ENCODE results near the gene UBE3D. TPM values are rescaled to one million over a fixed set of nuclear protein-coding genes. Genes with fewer than 3 reads are reported as not detected.
A peak's percentile ranks its signal among the peaks of the same experiment; 100 is the strongest.

The UBE3D gene
- total RNA-seq, 1 experiment from 2014 or later: 38.0 TPM

GRCh38 chr6:82980086-82980485 is 85.6 kb downstream of the UBE3D start:
- peak; percentile 72 for DNase-seq (ENCODE audit: low spot score)
- ChIA-PET POLR2A (ENCODE audit: low non-redundant PET) (no interaction called here), CTCF (no interaction called here)
- H3K4me1 ChIP-seq (ENCODE audit: insufficient read depth, low read length, poor library complexity, severe bottlenecking): peaks cover 11% of the 10 kb centered on the region
- TF ChIP-seq EZH2 (IDR thresholded peaks at IDR 0.05; ENCODE audit: borderline replicate concordance, low read depth, low read length, poor library complexity, severe bottlenecking) (no peak), CTCF (conservative IDR thresholded peaks at IDR 0.05; ENCODE audit: low read depth, low read length) (no peak)
- intact Hi-C loops (cut with micrococcal nuclease; ENCODE audit: unreplicated experiment): no loop called here
- H3K4me3 ChIP-seq (ENCODE audit: low read depth, low read length, poor library complexity, severe bottlenecking): no peak overlapping the region
- no TSS peak for BruUV-seq (replicated peaks)
- no peaks in the 10 kb centered on the region for H3K9me3 ChIP-seq (ENCODE audit: low read depth, low read length, poor library complexity, severe bottlenecking)
- no peaks in the 10 kb centered on the region for H3K36me3 ChIP-seq (ENCODE audit: insufficient read depth, low read length, poor library complexity, severe bottlenecking)
- H3K27ac ChIP-seq (ENCODE audit: low read depth, low read length, poor library complexity, severe bottlenecking): peak overlapping the region; percentile 28
- no peaks in the 10 kb centered on the region for H3K27me3 ChIP-seq (replicated peaks; ENCODE audit: insufficient read depth, low read depth, low read length, poor library complexity)

GRCh38 chr6:82979657-82980056 is 86.0 kb downstream of the UBE3D start:
- ChIA-PET CTCF (no interaction called here), POLR2A (ENCODE audit: low non-redundant PET) (no interaction called here)
- H3K9me3 ChIP-seq (ENCODE audit: low read depth, low read length, poor library complexity, severe bottlenecking): no peaks in the 10 kb centered on the region
- no peaks in the 10 kb centered on the region for H3K36me3 ChIP-seq (ENCODE audit: insufficient read depth, low read length, poor library complexity, severe bottlenecking)
- no peaks in the 10 kb centered on the region for H3K27me3 ChIP-seq (replicated peaks; ENCODE audit: insufficient read depth, low read depth, low read length, poor library complexity)
- no peak for DNase-seq (ENCODE audit: low spot score)
- H3K4me3 ChIP-seq (ENCODE audit: low read depth, low read length, poor library complexity, severe bottlenecking): no peak overlapping the region
- TF ChIP-seq CTCF (conservative IDR thresholded peaks at IDR 0.05; ENCODE audit: low read depth, low read length) (no peak), EZH2 (IDR thresholded peaks at IDR 0.05; ENCODE audit: borderline replicate concordance, low read depth, low read length, poor library complexity, severe bottlenecking) (no peak)
- BruUV-seq (replicated peaks): no TSS peak
- H3K4me1 ChIP-seq (ENCODE audit: insufficient read depth, low read length, poor library complexity, severe bottlenecking): peaks cover 11% of the 10 kb centered on the region
- H3K27ac ChIP-seq (ENCODE audit: low read depth, low read length, poor library complexity, severe bottlenecking): no peak overlapping the region
- intact Hi-C loops (cut with micrococcal nuclease; ENCODE audit: unreplicated experiment): no loop called here

- intact Hi-C loops (cut with micrococcal nuclease; ENCODE audit: unreplicated experiment): no loop called here
- TF ChIP-seq CTCF (conservative IDR thresholded peaks at IDR 0.05; ENCODE audit: low read depth, low read length) (no peak), EZH2 (IDR thresholded peaks at IDR 0.05; ENCODE audit: borderline replicate concordance, low read depth, low read length, poor library complexity, severe bottlenecking) (no peak)
These were observed 87.2 kb downstream of the UBE3D start for GRCh38 chr6:82978362-82978945.

More at GRCh38 chr6:82978362-82978945, 87.2 kb downstream of the UBE3D start:
- Histone ChIP-seq H3K27me3 (replicated peaks; ENCODE audit: insufficient read depth, low read depth, low read length, poor library complexity) (no peaks in the 10 kb centered on the region), H3K4me1 (ENCODE audit: insufficient read depth, low read length, poor library complexity, severe bottlenecking) (peaks cover 11% of the 10 kb centered on the region), H3K36me3 (ENCODE audit: insufficient read depth, low read length, poor library complexity, severe bottlenecking) (no peaks in the 10 kb centered on the region), H3K27ac (ENCODE audit: low read depth, low read length, poor library complexity, severe bottlenecking) (no peak overlapping the region), H3K9me3 (ENCODE audit: low read depth, low read length, poor library complexity, severe bottlenecking) (no peaks in the 10 kb centered on the region), H3K4me3 (ENCODE audit: low read depth, low read length, poor library complexity, severe bottlenecking) (no peak overlapping the region)
- no peak for DNase-seq (ENCODE audit: low spot score)
- ChIA-PET CTCF (no interaction called here), POLR2A (ENCODE audit: low non-redundant PET) (no interaction called here)
- BruUV-seq (replicated peaks): no TSS peak
